ENCODE measurements around the gene RAET1E. TPM values are rescaled to one million over a fixed set of nuclear protein-coding genes. Genes with fewer than 3 reads are reported as not detected.
"Not testable (repeated sequence)": the region's sequence is repeated elsewhere in the genome, so short reads cannot be mapped to it uniquely, and the experiment has no call there.

RAET1E gene, protein sequence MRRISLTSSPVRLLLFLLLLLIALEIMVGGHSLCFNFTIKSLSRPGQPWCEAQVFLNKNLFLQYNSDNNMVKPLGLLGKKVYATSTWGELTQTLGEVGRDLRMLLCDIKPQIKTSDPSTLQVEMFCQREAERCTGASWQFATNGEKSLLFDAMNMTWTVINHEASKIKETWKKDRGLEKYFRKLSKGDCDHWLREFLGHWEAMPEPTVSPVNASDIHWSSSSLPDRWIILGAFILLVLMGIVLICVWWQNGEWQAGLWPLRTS
- polyA plus RNA-seq (ENCODE audit: insufficient read length), result 0.45 TPM

DNA sequence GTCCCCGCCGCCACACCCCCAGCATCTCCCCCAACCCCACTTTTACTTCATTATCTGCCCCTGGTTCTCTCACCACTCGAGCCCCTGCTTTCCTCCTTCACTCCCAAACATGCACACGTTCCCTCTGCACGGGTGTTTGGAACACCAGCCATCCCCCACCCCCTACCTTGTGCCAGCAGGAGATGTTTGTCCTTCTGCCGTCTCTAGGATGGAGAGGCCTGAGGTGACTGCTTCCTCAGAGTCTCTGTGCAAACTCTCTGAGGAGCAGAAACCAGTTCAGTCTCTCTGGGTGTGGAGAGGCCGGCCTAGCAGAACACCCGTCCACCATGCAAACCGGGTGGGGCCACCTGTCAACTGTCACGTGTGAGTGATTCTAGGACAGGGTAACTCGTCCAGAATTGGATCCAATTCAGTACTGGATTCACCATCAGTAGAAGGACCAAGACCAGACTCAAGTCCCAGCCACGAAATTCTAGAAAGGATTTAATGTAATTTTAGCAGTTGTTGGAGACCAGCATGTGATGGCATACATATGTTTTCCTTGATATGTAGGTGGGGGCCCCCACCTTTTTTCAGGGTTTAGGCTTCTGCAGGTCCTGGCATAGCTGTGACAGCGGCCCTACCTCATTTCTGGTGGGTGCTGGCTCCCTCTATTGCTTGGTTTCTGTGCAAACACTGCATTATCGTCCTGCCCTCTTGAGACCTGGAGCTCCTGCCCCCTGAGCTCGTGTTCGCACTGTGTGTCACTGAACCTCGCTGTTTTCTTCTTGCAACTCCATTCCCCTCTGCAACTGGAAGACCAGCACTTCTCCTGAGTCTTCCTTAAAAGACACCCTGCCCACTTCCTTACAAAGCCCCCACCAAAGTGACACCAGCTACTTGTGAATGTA is at the start of gene RAET1E:
TSS of gene RAET1E (minus strand) at position 259 of the 890 bp plus-strand sequence. CDS start 7,212 bp downstream, outside the sequence.
- no peak for DNase-seq

DNA sequence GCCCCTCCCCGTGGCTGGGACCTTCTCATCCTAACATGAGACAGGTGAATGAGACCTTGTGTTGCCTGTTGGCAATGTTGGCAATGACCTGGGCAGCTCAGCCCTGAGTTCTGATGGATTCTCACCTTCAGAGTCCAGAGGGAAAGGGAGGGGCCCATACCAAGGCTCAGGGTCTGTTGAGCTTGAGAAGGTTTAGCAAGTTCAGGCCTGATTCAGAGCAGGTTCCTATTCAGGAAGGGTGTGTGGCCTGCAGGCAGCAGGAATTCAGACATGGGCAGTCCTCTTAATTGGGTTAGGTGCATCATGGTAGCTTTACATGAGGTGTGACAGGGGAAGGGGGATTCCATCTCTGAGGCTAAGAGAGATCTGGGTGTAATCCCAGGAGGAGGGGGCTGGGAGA is 49.6 kb upstream of the RAET1E start:
- DNase-seq, result not testable (repeated sequence)

DNA sequence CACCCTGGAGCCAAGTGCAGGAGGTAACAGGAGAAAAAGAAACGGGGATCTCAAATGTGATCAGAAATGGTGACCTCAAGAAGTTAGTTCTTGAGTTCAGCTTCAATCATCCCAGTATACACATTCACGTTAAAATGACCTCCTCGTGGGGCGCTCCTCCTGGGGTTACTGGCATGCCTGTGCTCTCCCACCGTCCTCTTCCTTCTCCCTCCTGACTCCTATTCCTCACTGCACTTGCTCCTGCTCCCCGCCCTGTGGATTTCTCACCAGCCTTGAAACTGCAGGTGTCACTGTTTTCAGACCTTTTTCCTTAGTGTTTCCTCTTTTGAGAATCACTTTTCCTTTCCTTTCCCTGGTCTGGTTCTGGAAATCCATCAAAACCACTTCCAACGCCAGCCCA is 48.7 kb upstream of the RAET1E start:
- not testable (repeated sequence) for DNase-seq

DNA sequence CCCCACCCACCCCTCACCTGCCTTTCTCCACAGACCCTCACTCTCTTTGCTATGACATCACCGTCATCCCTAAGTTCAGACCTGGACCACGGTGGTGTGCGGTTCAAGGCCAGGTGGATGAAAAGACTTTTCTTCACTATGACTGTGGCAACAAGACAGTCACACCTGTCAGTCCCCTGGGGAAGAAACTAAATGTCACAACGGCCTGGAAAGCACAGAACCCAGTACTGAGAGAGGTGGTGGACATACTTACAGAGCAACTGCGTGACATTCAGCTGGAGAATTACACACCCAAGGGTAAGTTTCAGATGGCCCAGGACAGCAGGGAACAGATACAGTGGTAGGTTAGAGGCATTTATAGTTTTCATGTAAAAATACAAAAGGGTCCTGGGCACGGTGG is 47.4 kb upstream of the RAET1E start:
- not testable (repeated sequence) for DNase-seq

DNA sequence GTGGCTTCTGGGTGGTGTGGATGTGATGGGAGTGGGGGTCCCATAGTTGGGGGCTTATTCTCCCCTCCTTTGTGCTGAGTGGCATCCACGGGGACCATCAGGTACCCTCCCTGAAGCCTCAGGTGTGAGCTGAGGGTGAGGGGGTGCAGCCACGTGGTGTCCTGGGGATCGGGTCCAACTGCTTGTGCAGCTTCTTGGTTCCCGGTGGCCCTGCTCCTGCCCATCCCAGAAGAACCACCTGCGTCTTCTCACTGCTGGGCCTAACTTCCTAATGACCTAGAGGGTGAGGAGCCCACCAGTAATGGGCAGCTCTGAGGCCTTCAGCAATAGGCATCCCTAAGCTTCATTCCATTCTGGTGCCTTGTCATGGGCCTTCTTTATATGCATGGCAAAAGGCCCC is 45.4 kb upstream of the RAET1E start:
- DNase-seq, result not testable (repeated sequence)

DNA sequence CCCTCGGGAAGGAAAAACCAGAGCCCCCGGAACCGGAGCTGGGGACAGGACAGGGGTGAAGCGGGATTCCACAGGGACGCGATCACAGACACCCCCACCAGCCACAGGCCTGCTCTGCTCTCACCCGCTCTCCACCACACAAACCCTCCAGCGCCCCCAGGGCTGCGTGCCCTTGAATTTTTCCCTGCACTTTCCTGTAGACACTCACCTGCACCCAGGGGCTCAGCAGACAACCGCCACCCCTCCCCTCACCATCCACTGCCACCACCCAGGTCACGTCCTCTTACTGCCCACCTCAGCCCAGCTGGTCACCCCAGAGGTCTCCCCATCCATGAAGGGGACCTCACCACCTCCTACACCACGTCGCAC is 44.5 kb upstream of the RAET1E start:
- DNase-seq, result no peak

DNA sequence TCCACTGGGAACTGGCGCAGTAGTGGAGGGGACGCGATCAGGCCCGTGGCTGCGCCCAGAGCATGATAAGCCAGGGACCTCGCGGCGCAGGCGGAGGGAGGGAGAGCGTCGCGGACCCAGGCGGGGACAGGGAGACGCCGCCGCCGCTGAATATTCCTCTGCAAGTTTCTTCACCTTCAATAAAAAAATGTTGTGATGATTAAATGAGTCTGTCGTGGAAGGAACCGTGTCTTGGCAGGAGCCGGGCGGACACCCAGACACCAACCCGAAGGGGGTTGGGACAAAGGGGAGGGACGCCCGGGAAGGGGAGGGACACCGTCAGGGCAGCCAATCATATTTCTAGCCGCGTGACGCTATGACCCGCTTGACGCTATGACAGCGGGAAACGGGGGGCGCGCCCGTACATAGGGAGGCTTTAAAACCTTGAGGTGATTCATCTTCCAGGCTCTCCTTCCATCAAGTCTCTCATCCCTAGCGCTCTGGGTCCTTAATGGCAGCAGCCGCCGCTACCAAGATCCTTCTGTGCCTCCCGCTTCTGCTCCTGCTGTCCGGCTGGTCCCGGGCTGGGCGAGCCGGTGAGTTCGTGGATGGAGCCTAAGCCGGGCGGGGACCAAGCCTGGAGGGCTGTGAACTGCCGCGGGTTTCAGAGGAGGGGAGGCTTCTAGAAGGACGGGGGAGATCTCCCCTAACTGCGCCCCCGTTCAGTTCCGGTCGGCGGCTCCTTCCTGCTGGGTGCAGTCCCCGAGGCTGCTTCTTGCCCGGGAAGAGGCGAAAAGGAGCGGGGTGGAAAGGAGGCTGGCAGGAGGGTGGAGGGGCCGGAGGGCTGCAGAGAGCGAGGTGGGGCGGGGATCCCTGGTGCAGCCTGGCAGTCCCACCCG is 43.9 kb upstream of the RAET1E start, which contains the start of gene ULBP2:
TSS of gene ULBP2 (plus strand) at position 432 of the 878 bp plus-strand sequence. CDS start at position 491, 59 bp downstream.
- peak; percentile 82 for DNase-seq

DNA sequence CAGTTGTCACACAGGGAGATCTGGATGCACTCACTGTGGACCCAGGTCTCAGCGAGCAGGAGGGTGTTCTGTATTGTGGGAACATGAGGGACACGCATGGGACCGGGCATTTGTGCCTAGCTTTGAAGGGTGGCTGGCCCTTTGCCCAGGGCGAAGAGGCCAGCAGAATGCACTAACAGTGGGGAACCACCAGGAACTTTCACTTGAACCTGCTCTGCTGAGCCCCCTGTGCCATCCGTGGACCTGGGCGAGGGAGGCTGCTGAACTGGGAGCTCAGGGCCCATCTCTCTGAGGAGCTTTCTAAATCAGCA is 42.7 kb upstream of the RAET1E start:
- DNase-seq, result no peak

DNA sequence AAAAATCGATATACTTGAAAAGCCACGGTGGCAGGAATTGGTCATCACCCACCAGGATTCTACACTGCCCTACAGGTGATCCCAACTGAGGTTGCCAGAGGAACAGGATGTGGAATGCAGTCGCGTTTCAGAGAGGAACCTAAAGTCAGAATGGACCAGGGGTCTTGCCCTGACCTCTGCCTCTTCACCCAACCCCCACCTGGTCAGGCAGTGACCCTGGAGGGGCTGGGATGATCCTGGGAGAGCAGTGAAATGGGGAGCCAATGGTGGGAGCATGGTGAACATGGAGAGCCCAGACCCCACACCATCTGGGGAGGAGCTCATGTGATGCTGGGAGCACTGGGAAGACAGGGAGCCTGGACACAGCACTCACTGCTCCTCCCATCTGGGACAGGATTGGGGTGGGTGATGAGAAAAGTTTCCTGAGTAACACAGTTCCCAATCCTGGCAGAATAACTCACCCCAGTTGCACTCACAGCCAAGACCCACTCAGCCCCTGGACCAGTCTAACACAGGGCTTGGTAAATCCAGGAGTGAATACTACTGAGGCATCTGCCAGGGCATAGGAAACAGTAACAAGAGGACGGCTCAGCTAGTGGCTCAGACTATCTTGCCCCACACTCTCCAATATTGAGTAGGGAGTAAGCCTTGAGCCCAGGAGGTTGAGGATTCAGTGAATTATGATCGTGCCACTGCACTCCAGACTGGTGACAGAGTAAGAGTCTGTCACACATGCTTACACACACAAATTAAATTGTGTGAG is 42.2 kb upstream of the RAET1E start:
- no peak for DNase-seq

DNA sequence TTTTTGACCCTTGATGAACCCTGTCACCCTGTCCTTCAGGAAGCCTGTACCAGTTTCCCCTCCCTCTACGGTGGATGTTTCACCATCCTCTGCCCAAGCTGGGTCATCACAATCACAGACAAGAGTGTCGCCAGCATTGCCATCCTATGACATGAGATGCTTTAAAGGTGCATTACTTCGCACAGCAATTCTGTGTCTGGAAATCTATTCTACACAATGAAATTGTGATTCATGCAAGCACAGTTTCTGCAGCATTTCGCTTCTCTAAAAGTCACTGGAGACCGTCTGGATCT is 41.4 kb upstream of the RAET1E start:
- DNase-seq, result no peak

DNA sequence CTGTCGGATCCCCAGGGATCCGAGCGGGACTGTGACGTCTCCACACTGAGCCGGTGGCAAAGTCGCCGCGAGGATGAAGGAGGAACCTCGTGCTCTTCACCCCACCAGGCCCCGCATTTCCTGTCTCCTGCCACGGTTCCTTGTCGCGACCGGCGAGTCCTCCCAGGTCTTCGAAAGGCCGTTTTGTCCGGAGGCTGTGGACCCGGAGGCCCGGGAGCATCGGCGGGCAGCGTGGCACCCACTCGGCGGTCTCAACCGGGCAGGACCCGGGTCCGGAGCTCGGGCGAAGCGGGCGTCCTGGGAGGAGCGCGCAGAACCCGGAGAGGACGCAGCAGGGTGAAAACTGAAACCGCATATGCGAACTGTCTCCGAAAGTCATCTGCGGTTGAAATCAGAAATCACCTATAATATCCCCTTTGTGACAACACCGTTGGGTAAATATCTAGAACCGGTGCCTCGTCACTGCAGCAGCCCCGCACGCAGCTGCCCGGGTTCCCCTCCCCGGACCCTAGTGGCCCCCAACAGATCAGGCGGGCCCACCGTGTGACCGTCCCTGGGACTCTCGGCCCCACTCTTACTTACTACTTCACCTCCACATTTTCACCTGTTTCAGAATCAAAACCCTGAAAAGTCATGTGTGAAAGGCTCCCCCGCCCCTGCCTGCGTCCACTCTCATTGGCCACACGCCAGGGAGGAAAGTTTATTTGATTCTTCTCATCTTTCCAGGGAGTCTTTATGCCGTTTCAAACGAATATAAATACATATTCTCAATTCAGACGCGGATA is 40.9 kb upstream of the RAET1E start:
- no peak for DNase-seq

DNA sequence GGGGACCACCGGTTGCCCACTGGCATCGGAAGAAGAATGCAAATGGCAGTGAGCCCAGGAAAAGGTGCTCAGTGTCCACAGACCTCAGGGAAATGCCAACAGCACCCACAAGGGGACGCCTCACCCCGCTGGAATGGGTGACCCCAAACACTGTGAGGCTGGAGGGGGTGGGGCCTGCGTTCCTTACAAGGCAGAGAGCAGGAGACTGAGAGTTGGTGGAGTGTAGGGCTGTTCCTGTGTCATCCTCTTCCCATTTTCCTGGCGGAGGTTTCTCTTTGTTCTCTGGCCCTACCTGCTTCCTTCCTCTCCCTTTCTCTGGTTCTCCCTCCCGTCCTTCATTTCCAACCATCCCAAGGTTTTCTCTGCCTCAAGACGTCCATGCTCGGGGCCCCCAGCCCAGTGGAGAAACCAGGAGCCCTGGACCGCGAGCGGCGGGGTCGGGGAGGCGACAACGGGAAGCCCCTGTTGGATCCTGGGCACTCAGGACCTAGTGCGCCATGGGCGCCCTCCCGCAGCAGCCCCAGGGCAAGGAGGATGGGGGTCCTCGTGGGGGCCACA is 40.2 kb upstream of the RAET1E start:
- not testable (repeated sequence) for DNase-seq

DNA sequence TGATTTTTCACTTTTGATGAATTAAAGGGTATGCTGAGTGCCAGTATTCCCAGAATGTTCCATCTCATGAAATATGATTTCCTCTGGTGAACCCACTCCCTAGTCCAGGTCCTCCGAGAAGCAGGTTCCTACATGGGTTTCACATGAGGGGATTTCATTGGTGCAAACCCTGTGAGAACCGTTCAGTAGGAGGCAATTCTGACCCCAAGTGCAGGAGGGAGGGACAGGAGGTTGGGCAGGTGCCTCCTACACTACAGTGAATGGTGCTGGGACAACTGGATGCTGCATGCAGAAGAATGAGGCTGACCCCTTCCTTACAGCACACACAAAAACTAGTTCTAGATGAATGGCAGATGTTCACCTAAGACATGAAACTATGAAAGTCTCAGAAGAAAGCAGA is 38.8 kb upstream of the RAET1E start:
- DNase-seq, result no peak

DNA sequence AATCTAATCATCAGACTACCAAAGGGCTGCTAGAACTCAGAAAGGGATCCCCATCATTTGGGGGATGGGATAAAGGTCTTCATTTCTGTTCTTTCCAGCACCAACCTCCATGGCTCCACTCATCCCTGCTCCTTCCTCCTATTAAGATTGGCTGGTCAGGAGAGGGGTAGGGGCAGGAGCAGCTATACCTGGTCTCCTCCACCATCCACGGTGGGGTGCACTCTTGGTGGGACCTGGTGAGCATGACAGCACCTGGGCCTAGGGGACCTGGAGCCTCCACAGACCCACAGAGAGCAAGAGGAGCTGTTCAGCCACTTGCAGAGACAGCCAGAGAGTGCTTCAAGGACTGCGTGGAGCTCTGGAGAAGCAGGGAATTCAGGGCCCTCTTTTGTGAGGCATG is 37.8 kb upstream of the RAET1E start:
- DNase-seq, result no peak

DNA sequence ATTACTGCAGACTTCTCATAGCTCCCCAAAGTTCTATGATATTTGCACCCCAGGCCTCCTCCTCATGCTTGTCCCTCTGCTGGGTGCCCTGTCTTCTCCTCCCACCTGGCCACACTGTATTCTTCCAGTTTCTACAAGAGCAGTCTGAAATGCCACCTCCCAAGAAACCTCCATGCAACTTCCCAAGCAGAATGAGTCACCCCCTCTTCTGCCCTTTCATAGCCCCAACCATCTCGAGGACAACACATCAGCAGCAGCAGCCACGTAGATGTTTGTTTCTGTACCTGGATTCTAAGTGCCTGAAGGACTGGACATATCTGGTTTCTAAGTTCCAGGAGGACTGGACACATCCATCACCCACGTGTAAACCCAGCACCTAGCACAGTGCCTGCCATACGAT is 37.3 kb upstream of the RAET1E start:
- no peak for DNase-seq

DNA sequence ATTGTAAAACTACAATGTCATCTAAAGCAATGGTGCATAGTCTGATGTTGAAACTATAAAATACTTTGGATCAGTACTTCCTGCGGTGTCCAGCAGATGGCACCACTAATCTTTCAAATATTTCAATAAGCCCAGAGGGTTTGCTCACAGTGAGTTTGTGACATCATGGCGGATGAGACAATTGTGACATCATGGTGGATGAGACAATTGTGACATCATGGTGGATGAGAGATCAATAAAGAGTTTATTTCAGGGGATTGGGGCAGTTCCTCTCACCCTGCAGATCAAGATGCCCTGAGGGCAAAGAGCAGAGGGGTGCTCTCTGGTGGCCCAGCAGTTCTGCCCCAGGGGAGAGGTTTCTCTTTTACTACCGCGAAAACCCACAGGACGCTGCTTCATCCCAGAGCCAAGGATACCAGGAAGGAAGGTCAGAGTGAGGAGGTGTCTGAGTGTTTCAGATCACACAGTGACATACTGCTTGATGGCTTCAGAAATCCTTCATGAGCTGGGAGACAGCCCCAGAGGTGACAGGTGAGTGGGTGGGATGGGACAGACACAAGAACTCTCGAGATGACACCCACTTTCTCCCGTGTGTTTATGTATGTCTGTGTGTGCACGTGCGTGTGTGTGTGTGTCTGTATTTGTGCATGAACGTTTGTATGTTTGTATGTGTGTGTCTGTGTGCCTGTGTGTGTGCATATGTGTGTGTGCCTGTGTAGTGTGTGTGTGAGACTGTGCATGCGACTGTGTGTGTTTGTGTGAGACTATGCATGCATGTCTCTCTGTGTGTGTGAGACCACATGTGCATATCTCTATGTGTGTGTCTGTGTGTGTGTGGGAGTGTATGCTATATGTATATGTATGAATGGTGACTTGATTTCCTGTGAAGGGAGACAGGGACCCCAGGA is 36.6 kb upstream of the RAET1E start:
- no peak for DNase-seq

DNA sequence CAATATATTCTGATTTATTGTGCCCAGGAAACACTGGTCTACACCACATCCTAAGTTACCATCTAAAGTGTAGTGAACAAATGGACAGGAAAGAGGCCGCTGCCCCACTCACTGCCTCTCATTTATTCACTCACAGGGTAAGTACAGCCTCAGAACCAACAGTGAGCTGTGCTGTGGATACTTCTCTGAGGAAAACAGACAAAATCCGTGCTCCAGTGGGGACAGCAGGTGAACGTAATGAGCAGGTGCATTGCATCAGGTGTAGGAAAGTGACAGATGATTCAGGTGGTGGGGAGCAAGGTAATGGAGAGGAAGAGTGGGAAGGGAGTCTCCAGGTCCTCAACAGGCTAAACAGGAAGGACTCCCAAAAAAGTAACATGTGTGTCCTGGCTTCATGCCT is 35.5 kb upstream of the RAET1E start:
- no peak for DNase-seq

DNA sequence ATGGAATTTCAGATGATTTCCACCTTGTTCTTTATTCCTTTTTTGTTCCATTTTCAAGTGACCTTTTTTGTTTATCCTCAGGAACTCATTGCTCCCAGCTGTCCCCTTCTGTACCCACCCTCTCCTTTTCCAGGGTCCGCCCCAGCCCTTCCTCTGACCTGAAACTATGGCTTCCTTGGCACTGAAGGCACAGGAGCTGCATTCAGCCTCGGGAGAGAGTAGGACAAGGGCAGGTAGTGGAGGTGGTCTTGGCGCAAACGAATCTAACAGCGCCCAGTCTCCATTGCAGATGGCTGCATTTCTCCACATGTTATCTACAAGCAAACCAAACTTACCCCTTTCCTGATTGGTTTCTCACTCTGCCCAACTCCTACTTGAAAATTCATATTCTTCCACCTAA is 35.1 kb upstream of the RAET1E start:
- DNase-seq, result no peak

DNA sequence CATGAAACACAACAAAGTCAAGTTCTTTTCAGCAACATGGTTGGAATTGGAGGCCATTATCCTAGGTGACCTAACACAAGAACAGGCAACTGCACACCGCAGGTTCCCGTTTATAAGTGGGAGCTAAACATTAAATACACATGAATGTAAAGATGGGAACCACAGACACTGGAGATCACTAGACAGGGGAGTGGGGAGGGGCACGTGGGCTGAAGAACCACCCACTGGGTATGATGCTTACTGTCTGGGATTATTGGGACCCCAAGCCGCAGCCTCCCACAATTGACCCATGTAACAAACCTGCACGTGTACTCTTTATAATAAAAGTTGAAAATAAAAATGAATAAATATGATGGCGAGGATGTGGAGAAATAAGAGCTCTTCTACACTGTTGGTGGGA is 33.6 kb upstream of the RAET1E start:
- DNase-seq, result no peak

DNA sequence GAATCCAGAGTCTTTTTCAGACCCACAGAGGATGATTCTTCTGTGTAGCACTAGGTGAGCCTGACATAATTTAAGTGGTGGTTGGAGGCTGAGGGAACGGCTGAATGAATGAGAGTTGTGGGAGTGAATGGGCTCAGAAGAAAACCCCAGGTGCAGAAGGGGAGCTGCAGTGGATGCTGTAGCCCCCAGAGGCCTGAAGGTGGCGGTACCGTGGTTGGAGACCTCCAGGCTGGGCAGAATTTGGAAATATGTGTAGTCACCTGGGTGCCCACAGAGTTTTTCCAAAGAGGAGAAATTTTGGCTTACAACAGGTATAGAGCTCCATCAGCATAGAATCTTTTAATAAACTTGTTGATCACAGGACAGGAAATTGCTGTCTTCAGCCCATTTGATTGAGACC is 31.5 kb upstream of the RAET1E start:
- no peak for DNase-seq

All from hindlimb muscle (tissue), 1 donor.